Measurements from ENCODE around the gene CNTNAP2.

CNTNAP2 gene

GRCh38 chr7:146503844-146504243, 387.2 kb downstream of the CNTNAP2 start:
- no peak for DNase-seq (ENCODE audit: low read depth)
- H3K4me3 ChIP-seq (ENCODE audit: low read depth, low read length), result no peak overlapping the region
- TF ChIP-seq CTCF (IDR thresholded peaks at IDR 0.05; ENCODE audit: control insufficient read depth, extremely low read depth, insufficient read depth), result no peak

DNA sequence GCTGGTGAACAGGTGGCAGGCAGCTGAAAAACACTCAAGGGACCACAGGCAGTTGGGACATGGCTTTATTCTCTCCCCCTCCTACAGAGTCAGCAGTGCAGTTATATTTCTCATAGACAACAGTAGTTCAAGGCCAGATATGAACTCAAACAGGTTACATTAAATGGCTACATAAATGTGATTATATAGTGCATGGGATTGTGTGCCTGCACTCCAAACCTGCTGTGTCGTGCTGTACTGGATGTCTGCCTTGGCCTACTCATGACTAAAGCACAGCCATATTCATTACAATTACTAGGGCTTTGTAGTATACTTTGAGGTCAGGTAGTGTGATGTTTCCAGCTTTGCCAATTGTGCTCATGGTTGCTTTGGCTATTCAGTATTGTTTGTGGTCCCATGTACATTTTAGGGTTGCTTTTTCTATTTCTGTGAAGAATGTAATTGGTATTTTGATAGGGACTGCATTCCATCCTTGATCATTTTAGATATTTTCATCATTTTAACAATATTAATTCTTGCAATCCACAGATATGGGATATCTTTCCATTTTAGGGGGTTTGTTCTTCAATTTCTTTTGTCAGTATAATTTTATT, 393.6 kb downstream of the CNTNAP2 start:
- DNase-seq (ENCODE audit: low read depth), result no peak
- no peak overlapping the region for H3K4me3 ChIP-seq (ENCODE audit: low read depth, low read length)
- no peak for TF ChIP-seq CTCF (IDR thresholded peaks at IDR 0.05; ENCODE audit: control insufficient read depth, extremely low read depth, insufficient read depth)

DNA sequence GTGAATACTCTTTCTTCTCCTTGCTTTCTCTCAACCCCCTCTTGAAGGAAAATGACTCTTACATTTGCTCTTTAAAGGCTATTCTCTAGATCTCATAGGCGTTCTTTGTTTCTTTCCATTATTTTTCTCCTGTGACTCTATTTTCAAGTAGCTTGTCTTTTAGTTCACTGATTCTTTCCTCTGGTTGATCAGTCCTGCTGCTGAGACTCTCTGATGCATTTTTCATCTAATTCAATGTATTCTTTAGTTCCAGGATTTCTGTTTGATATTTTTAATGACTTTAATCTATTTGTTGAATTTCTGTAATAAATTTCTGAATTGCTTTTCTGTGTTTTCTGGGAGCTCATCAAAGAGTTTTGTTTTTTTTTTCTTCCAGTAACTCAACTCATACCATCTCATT, 397.7 kb downstream of the CNTNAP2 start:
- no peak overlapping the region for H3K4me3 ChIP-seq (ENCODE audit: low read depth, low read length)
- no peak for TF ChIP-seq CTCF (IDR thresholded peaks at IDR 0.05; ENCODE audit: control insufficient read depth, extremely low read depth, insufficient read depth)
- DNase-seq (ENCODE audit: low read depth), result no peak

DNA sequence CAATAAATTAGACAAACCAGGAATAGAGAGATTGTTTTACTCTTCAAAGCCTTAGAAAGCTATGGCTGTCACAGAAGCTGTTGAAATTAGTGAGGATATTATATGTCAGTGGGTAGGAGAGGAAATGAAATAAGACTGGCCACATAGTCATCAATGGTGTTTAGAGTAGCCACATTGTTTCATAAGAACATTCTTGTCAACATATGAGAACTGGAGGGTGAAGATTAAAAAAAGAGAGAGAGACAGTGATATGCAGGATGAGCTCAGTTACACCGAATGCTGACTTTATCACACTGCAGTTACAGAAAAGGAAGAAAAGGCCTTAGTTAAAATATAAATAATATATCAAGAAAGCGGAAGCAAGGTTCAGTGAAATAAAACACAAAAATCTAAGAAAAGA, 412.0 kb downstream of the CNTNAP2 start:
- TF ChIP-seq CTCF (IDR thresholded peaks at IDR 0.05; ENCODE audit: control insufficient read depth, extremely low read depth, insufficient read depth), result no peak
- no peak overlapping the region for H3K4me3 ChIP-seq (ENCODE audit: low read depth, low read length)
- DNase-seq (ENCODE audit: low read depth), result no peak

GRCh38 chr7:146539836-146540235, 423.2 kb downstream of the CNTNAP2 start:
- no peak for TF ChIP-seq CTCF (IDR thresholded peaks at IDR 0.05; ENCODE audit: control insufficient read depth, extremely low read depth, insufficient read depth)
- no peak overlapping the region for H3K4me3 ChIP-seq (ENCODE audit: low read depth, low read length)
- DNase-seq (ENCODE audit: low read depth), result no peak

DNA sequence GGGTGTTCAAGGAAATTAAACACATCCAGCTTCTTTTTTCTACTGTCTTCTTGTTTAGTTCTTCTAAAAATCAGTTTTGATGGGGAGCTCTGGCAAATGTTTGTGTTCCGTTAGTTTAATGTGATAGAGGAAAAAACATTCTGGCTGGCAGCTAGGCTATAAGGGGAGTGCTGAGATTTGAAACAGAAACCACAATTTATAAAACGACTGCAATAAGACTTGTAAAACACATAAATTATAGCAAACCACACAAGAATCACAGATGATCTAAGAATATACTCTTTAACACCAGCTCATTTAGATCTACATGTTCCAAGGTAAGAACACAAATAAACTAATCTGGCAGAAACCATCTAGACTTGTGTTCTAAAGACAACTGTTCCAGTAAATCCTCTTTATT, 425.5 kb downstream of the CNTNAP2 start:
- TF ChIP-seq CTCF (IDR thresholded peaks at IDR 0.05; ENCODE audit: control insufficient read depth, extremely low read depth, insufficient read depth), result no peak
- no peak for DNase-seq (ENCODE audit: low read depth)
- H3K4me3 ChIP-seq (ENCODE audit: low read depth, low read length), result no peak overlapping the region

DNA sequence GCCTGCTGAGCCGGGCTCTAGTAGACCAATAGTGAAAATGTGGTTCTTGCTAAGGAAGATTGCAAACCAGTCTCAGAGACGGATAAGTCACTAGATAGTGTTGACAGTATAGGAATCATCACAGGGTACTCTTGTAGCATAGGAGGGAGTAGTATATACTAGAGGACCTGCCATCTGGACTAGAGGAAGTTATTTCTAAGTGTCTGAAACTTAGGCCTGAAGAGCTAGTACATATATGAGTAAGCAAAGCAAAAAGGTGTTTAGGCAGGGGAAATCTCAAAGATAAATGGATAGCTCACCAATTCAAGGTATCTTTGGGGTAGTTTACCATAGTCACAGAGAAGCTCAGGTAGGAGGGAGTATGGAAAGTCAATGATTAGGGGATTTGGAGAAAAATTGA, 428.1 kb downstream of the CNTNAP2 start:
- no peak for DNase-seq (ENCODE audit: low read depth)
- TF ChIP-seq CTCF (IDR thresholded peaks at IDR 0.05; ENCODE audit: control insufficient read depth, extremely low read depth, insufficient read depth), result no peak
- H3K4me3 ChIP-seq (ENCODE audit: low read depth, low read length), result no peak overlapping the region
